ENCODE measurements around the gene WDR44.

WDR44 gene

DNA sequence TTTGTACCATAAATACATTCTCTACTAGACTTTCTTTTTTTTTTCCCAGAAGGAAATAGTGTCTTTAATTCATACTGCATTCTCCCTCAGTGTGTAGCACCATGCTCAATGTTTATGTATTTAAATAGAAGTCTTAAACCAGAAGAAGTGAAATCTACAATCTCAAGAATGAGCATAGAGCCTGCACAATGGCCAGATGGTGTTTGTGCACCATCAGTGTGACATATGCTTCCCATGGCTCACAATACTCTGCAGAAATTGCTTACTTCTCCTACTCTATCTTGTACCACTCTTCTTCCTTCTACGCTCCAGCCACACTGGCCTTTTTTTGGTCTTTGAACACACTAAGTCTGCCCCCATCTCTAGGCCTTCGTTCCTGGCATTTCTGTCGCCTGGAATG is 147.1 kb downstream of the WDR44 start:
- DNase-seq (ENCODE audit: low read depth in 1 of 2, low spot score in 1 of 2) = no peak
- Histone ChIP-seq H3K4me3 (replicated peaks; ENCODE audit: insufficient read depth, low read length) (no peak overlapping the region), H3K27ac (replicated peaks) (no peak overlapping the region), H3K27me3 (ENCODE audit: insufficient read depth, poor library complexity, severe bottlenecking) (no peaks in the 10 kb centered on the region)
- TF ChIP-seq, protein P1, sequence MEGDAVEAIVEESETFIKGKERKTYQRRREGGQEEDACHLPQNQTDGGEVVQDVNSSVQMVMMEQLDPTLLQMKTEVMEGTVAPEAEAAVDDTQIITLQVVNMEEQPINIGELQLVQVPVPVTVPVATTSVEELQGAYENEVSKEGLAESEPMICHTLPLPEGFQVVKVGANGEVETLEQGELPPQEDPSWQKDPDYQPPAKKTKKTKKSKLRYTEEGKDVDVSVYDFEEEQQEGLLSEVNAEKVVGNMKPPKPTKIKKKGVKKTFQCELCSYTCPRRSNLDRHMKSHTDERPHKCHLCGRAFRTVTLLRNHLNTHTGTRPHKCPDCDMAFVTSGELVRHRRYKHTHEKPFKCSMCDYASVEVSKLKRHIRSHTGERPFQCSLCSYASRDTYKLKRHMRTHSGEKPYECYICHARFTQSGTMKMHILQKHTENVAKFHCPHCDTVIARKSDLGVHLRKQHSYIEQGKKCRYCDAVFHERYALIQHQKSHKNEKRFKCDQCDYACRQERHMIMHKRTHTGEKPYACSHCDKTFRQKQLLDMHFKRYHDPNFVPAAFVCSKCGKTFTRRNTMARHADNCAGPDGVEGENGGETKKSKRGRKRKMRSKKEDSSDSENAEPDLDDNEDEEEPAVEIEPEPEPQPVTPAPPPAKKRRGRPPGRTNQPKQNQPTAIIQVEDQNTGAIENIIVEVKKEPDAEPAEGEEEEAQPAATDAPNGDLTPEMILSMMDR (IDR thresholded peaks at IDR 0.05; ENCODE audit: insufficient read depth, low read length) = no peak
- TF ChIP-seq SPI1 (IDR thresholded peaks at IDR 0.05; ENCODE audit: borderline replicate concordance, low read depth) = no peak
- no peak for TF ChIP-seq POLR2AphosphoS5 (IDR thresholded peaks at IDR 0.05; ENCODE audit: low read depth)
- TF ChIP-seq, protein P2, sequence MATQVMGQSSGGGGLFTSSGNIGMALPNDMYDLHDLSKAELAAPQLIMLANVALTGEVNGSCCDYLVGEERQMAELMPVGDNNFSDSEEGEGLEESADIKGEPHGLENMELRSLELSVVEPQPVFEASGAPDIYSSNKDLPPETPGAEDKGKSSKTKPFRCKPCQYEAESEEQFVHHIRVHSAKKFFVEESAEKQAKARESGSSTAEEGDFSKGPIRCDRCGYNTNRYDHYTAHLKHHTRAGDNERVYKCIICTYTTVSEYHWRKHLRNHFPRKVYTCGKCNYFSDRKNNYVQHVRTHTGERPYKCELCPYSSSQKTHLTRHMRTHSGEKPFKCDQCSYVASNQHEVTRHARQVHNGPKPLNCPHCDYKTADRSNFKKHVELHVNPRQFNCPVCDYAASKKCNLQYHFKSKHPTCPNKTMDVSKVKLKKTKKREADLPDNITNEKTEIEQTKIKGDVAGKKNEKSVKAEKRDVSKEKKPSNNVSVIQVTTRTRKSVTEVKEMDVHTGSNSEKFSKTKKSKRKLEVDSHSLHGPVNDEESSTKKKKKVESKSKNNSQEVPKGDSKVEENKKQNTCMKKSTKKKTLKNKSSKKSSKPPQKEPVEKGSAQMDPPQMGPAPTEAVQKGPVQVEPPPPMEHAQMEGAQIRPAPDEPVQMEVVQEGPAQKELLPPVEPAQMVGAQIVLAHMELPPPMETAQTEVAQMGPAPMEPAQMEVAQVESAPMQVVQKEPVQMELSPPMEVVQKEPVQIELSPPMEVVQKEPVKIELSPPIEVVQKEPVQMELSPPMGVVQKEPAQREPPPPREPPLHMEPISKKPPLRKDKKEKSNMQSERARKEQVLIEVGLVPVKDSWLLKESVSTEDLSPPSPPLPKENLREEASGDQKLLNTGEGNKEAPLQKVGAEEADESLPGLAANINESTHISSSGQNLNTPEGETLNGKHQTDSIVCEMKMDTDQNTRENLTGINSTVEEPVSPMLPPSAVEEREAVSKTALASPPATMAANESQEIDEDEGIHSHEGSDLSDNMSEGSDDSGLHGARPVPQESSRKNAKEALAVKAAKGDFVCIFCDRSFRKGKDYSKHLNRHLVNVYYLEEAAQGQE (IDR thresholded peaks at IDR 0.05; ENCODE audit: insufficient replicate concordance, low read depth) = no peak
- no peak for TF ChIP-seq GABPA (IDR thresholded peaks at IDR 0.05; ENCODE audit: low read depth)

DNA sequence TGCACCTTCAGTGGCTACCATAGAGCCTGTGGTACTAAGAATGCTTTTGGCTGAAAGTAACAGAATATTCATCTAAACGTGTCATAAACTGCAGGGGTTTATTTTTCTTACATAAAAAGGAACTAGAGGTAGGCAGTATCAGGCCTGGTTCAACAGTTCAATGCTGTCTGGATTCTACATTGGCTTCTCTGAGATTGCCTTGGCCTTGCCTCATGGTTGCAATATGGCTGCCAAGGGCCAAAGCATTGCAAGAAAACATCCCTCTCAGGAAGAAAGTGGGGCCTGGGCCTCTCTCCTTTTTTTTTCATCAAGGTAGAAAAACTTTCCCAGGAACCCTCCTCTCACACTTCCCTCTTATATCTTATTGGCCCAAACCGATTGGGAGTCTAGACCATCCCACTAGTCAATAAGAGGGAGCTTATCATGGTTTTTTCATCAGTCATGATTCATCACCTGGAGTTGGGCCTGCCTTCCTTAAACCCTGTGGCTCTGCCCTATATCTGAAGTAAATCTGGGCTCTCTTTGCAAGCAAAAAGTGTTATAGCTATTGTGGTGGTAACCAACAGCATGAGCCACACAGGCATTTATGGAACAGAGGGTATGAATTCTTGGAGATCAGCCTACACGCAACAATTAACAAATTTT is 147.9 kb downstream of the WDR44 start:
- no peaks in the 10 kb centered on the region for H3K27me3 ChIP-seq (ENCODE audit: insufficient read depth, poor library complexity, severe bottlenecking)
- no peak overlapping the region for H3K4me3 ChIP-seq (replicated peaks; ENCODE audit: insufficient read depth, low read length)
- H3K27ac ChIP-seq (replicated peaks) = no peak overlapping the region
- no peak for DNase-seq (ENCODE audit: low read depth in 1 of 2, low spot score in 1 of 2)
- TF ChIP-seq SPI1 (IDR thresholded peaks at IDR 0.05; ENCODE audit: borderline replicate concordance, low read depth) = no peak
- TF ChIP-seq, protein P2 (IDR thresholded peaks at IDR 0.05; ENCODE audit: insufficient replicate concordance, low read depth) = no peak
- TF ChIP-seq POLR2AphosphoS5 (IDR thresholded peaks at IDR 0.05; ENCODE audit: low read depth) = no peak

DNA sequence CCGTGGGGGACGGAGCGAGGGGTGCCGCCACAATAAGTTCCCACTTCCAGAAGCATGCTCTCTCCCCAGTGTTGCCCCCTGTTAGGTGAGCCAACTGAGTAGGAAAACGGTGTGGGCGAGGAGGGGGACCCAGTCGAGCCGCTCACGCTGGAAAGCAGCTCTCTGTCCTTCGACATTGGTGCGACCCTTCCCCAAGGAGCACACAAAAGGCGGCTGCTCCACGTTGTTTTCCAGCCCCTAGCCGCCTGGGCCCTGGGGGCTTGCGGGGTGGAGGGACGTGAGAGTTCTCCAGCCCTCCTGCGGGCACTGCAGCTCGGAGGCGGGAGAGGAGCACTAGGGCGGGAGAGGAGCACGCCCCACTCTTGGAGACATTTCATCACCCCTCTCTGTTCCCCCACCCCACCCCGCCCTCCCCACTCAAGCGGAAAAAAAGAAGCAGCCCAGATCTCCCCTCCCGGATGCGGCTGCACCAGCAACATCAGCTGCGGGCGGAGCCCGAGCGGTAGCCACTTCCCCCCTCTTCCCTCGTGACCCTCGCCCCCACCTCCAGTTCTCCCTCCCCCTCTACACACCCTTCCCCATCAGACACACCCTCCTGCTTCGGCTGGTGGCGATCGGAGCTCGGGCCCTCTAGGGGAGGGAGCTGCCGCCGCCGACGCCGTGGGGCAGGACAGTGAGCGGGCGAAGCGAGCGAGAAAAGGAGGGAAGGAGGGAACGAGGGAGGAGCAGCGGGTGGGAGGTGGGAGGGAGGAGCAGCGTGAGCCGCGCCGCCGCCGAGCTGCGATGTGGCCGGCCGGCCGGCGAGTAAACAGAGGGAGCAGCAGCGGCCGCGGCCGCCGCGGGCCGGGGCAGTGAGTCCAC is 149.4 kb downstream of the WDR44 start, which contains the start of gene DOCK11:
Gene DOCK11 (plus strand): TSS at position 755 of the 861 bp plus-strand sequence. CDS start 157 bp downstream, outside the sequence.
- TF ChIP-seq POLR2AphosphoS5 (IDR thresholded peaks at IDR 0.05; ENCODE audit: low read depth) (peak; percentile 30), GABPA (IDR thresholded peaks at IDR 0.05; ENCODE audit: low read depth) (no peak), SPI1 (IDR thresholded peaks at IDR 0.05; ENCODE audit: borderline replicate concordance, low read depth) (peak; percentile 81; the same call in 1 of the 2 replicates)
- TF ChIP-seq, protein P1 (IDR thresholded peaks at IDR 0.05; ENCODE audit: insufficient read depth, low read length) = no peak
- TF ChIP-seq, protein P2 (IDR thresholded peaks at IDR 0.05; ENCODE audit: insufficient replicate concordance, low read depth) = no peak
- DNase-seq (ENCODE audit: low read depth in 1 of 2, low spot score in 1 of 2) = peak; percentile 80 to 92
- peak within 1 kb of the TSS; percentile 71 for H3K4me3 ChIP-seq (replicated peaks; ENCODE audit: insufficient read depth, low read length)
- peak within 1 kb of the TSS; percentile 86 for H3K27ac ChIP-seq (replicated peaks)
- no peaks in the 10 kb centered on the region for H3K27me3 ChIP-seq (ENCODE audit: insufficient read depth, poor library complexity, severe bottlenecking)
